Measurements from ENCODE around the gene PDE4B.

GRCh38 chr1:66384258-66384921, 591.7 kb downstream of the PDE4B start:
- TF ChIP-seq POLR2A (IDR thresholded peaks at IDR 0.05; ENCODE audit: low read length) (no peak), GATA1 (IDR thresholded peaks at IDR 0.05; ENCODE audit: low read depth, low read length) (no peak)

All from erythroblast (primary cell).